Stimulated activated naive B cell treated with anti-CD40 and anti-IgM and Interleukin-4, amounts not matched to agents 10 μg/mL and 1 μg/mL and 100 μg/mL, for 72 hours (primary cell): Measurements from ENCODE around the gene SLC16A3.
A peak's percentile ranks its signal among the peaks of the same experiment; 100 is the strongest.

Source experiments
- ATAC-seq, 2 donors: fragments of 150-1000 bp; cut with Tn5 transposase; replicated peaks; 2 replicates each; pipeline ENCODE4 v1.10.0; 2021; ENCODE audit warnings: moderate library complexity in 1 of 2
- DNase-seq: peaks from one replicate; pipeline ENCODE4 v3.0.0; 2021
- H3K27ac Mint-ChIP-seq: one replicate; pipeline ENCODE4 v1.8.0; 2022; ENCODE audit warnings: mild to moderate bottlenecking, mixed read lengths
- H3K27me3 Mint-ChIP-seq, 2 donors: one replicate each; pipeline ENCODE4 v1.8.0; 2022; ENCODE audit warnings: mixed read lengths in 2 of 2
- H3K36me3 Mint-ChIP-seq, 2 donors: one replicate each; pipeline ENCODE4 v1.8.0; 2022; ENCODE audit warnings: mixed read lengths in 2 of 2, mild to moderate bottlenecking in 1 of 2
- H3K4me1 Mint-ChIP-seq, 2 donors: one replicate each; pipeline ENCODE4 v1.8.0; 2022; ENCODE audit warnings: mixed read lengths in 2 of 2, mild to moderate bottlenecking in 1 of 2
- H3K4me3 Mint-ChIP-seq, 2 donors: one replicate each; pipeline ENCODE4 v1.8.0; 2022; ENCODE audit warnings: mild to moderate bottlenecking in 2 of 2, mixed read lengths in 2 of 2, moderate library complexity in 1 of 2
- H3K9me3 Mint-ChIP-seq, 2 donors: one replicate each; pipeline ENCODE4 v1.8.0; 2022; ENCODE audit warnings: mixed read lengths in 2 of 2, mild to moderate bottlenecking in 1 of 2

SLC16A3 gene

DNA sequence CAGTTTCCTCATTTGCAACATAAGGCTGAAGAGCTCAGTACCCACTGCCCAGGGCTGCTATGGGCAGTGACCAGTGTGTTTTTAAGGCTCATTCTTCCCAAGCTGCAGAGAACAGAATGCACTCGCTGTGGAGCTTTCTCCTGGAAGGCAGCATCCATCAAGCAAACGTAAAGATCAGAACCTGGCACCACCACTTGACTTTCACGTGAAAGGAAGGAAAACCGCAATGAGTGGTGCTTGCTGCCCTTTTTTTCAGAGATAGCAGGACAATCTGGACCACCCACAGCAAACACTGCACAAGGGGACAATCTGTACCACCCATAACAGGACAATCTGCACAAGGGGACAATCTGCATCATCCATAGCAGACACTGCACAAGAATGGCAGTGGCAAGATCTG is 33.5 kb downstream of the SLC16A3 start:
- Mint-ChIP-seq H3K27ac (no peak overlapping the region), H3K27me3 (no peaks in the 10 kb centered on the region), H3K9me3 (no peaks in the 10 kb centered on the region), H3K4me3 (no peak overlapping the region), H3K36me3 (peaks cover 39 to 61% of the 10 kb centered on the region in 2 donors), H3K4me1 (peaks cover 18 to 31% of the 10 kb centered on the region in 2 donors)
- ATAC-seq (no peak), DNase-seq (no peak)

DNA sequence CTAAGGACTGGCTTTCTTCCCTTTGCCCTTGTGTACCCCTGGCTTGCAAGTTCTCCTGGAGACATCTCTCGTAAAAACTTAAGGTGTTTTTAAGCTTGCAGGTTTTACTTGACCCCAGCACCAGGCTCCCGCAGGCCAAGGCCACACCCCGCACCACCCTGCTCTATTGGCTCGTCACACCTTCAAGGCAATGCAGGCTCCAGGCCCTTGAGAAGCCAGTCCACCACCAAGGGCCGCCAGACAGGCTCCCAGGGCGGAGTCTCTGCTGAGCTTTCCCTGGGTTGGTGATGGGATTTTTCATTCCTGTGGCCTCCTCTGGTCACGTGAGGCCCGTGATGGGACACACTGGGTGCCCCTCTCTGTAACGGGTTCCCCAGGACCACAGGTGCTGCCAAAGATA is 34.8 kb downstream of the SLC16A3 start:
- Mint-ChIP-seq H3K36me3 (peaks cover 33 to 65% of the 10 kb centered on the region in 2 donors), H3K9me3 (no peaks in the 10 kb centered on the region), H3K4me1 (peaks cover 21 to 38% of the 10 kb centered on the region in 2 donors), H3K27ac (no peak overlapping the region), H3K27me3 (no peaks in the 10 kb centered on the region), H3K4me3 (no peak overlapping the region)
- ATAC-seq (no peak), DNase-seq (no peak)

DNA sequence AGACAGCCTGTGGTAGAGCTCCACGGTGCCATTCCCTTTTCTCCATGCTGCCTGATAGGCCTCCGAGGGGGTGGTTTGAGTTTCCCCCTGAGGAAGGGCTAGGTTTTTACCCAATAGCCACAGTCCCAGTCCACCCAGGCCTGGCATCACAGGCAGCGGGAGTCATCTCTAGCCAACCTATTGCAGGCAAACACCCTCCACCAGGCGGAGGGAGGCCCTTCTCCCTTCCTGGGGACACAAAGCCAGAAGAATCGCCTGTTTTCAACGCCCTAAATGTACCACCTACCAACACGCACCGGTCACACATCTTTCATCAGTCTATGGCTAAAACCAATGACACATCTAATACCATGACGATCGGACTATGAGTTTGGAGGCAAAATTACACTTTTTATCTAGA is 37.3 kb downstream of the SLC16A3 start:
- DNase-seq: no peak
- Mint-ChIP-seq H3K27me3 (no peaks in the 10 kb centered on the region), H3K4me3 (no peak overlapping the region), H3K27ac (peak overlapping the region; percentile 33), H3K4me1 (peaks cover 32 to 51% of the 10 kb centered on the region in 2 donors), H3K9me3 (no peaks in the 10 kb centered on the region), H3K36me3 (peaks cover 30 to 64% of the 10 kb centered on the region in 2 donors)
- no peak for ATAC-seq

DNA sequence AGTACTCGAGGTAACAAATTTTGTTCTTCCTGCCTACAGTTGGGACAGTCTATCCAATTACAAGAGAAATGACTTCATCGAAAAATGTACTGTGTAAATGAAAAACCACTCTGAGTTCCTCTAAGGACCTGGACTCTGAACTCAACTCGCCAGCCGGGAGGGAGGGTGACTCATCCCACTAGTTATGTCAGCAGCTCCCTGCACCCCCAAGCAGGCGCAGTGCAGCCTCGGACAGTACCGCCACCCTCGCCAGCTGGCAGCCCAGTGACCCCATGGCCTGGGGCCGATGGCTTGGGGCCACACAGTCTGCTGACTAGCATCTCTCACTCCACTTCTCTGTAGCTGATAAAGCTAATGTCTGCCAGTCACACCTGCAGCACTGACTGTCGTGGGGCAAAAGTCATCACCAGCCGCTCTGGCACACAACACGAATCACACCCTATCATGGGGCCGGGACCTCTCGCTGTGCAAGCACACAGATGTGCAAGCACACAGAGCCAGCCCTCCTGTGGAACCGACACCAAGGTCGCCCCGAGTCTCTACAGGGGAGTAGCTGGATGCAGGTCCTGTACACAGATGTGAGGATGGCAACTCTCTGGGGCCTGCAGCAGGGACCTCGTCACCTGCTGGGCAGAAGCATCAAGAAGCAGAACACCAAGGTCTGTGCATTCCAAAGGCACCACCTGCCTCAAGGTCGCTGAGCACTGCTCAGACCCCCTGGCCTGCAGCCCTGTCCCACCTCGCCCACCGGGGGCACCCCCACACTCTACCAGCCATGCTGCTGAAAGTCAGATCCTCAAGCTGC is 38.9 kb downstream of the SLC16A3 start:
- peaks cover 38 to 66% of the 10 kb centered on the region in 2 donors for H3K4me1 Mint-ChIP-seq
- peak overlapping the region in 1 of 2 donors; percentile 9 for H3K4me3 Mint-ChIP-seq
- peak overlapping the region; percentile 47 for H3K27ac Mint-ChIP-seq
- H3K9me3 Mint-ChIP-seq: no peaks in the 10 kb centered on the region
- H3K27me3 Mint-ChIP-seq: no peaks in the 10 kb centered on the region
- ATAC-seq (peak in 1 of 2 donors; percentile 29), DNase-seq (no peak)
- H3K36me3 Mint-ChIP-seq: peaks cover 30 to 54% of the 10 kb centered on the region in 2 donors

DNA sequence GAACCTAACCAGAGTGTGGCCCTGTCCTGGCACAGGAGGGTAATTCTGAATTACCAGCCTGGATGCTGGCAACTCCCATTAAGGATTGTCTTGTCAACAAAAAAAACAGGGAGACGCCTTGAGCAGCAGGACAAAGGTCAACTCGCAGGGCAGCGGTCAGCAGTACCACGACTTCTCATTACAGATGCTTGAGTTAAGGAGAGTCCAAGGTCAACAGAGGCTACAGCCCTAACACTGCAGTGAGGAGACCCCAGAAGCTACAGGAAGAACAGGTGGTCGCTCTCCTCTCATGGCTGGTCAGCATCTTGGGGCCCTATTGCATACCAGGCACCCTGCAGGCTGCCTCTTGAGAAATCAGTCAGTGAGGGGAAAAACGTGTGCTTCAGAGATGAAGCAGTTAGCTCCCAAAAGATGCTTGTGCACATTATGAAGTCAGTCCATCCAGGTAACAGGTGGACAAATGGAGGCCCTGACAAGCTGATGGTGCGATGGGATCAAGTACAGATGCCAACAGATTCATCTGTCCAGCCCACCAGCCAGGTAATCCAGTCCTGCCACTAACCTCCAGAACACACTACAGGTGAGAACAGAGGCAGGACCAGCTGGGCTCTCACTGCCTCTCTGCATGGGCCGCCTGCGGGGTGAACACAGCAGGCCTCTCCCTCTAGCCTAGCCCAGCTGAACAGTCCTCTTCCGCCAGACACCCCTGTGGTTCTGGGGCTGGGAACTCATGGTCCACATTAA is 40.5 kb downstream of the SLC16A3 start:
- H3K27me3 Mint-ChIP-seq: no peaks in the 10 kb centered on the region
- ATAC-seq (no peak), DNase-seq (no peak)
- H3K4me1 Mint-ChIP-seq: peaks cover 38 to 71% of the 10 kb centered on the region in 2 donors
- H3K27ac Mint-ChIP-seq: peak overlapping the region; percentile 47
- no peaks in the 10 kb centered on the region for H3K9me3 Mint-ChIP-seq
- H3K4me3 Mint-ChIP-seq: peak overlapping the region; percentile 8 to 32
- peaks cover 29 to 50% of the 10 kb centered on the region in 2 donors for H3K36me3 Mint-ChIP-seq

DNA sequence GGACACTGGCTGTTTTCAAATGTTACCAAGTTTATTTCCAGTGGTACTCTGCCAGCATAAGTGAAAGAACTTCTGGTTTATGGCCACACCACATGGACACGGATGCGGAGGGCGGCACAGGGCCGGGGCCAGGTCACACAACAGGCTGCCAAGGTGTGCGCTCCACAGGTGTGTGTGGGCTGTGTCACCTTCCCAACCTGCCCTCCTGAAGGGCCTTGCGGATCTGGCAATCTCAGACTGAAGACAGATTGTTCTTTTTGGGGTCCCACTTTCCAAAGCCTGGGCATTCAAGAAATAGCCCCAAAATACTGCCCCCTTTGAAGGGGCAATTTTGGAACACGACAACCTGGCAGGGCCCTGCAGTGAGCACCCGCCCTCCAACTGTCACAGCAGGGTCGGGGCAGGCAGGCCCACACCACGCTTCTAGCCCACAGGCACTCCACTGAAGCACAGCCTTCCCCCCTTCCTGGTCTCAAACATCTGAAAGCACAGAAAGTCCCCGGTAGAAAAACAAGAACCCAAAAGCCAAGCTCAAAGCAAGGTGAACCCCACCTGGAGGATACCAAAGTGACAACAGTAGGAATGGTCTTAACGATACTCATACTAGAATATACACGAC is 41.1 kb downstream of the SLC16A3 start:
- no peaks in the 10 kb centered on the region for H3K9me3 Mint-ChIP-seq
- no peaks in the 10 kb centered on the region for H3K27me3 Mint-ChIP-seq
- H3K36me3 Mint-ChIP-seq: peaks cover 23 to 47% of the 10 kb centered on the region in 2 donors
- no peak for ATAC-seq
- H3K27ac Mint-ChIP-seq: peak overlapping the region; percentile 60
- H3K4me1 Mint-ChIP-seq: peaks cover 40 to 71% of the 10 kb centered on the region in 2 donors
- DNase-seq: no peak
- H3K4me3 Mint-ChIP-seq: peak overlapping the region; percentile 31 to 32

DNA sequence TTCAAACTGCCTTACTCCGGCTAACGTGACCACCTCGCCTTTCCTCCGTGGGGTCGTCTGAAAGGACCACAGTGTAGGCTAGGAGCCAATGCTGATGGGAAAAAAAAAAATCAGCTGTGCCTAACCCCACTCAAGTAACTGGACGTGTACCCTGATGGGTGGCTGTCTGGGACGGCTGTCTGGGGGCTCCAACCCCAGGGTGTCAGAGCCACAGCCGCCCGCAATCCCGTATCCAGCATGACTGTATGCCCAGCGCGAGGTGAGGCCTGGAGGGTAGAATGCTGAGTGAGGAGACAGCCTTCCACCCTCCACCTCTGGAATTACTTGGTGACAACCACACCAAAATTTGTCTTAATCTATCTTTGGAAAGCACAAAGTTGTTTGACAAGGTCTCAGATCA is 41.8 kb downstream of the SLC16A3 start:
- DNase-seq: no peak
- peak overlapping the region; percentile 18 to 31 for H3K4me3 Mint-ChIP-seq
- peaks cover 43 to 71% of the 10 kb centered on the region in 2 donors for H3K4me1 Mint-ChIP-seq
- no peaks in the 10 kb centered on the region for H3K9me3 Mint-ChIP-seq
- peaks cover 23 to 47% of the 10 kb centered on the region in 2 donors for H3K36me3 Mint-ChIP-seq
- H3K27ac Mint-ChIP-seq: peak overlapping the region; percentile 60
- no peak for ATAC-seq
- no peaks in the 10 kb centered on the region for H3K27me3 Mint-ChIP-seq

DNA sequence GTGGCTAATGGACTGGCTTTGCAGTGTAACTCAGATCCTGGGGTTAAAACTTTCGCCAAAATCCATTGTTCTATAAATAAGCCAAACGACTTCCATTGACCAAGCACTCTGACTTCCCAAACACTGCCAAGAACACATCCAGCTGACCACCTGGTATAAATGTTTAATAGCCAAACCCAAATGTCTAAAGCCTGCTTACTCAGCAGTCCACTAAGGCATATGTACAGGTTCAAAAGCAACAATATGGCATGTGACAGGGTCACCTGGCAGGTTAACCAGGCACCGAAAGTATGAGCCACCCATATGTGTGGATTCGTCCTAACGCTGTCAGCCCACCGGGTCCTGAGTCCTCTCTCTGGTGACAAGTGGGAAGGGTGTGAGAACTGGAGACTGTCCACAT is 42.6 kb downstream of the SLC16A3 start:
- Mint-ChIP-seq H3K27me3 (no peaks in the 10 kb centered on the region), H3K9me3 (no peaks in the 10 kb centered on the region), H3K4me3 (peak overlapping the region in 1 of 2 donors; percentile 94), H3K4me1 (peaks cover 41 to 64% of the 10 kb centered on the region in 2 donors), H3K27ac (no peak overlapping the region), H3K36me3 (peaks cover 22 to 41% of the 10 kb centered on the region in 2 donors)
- DNase-seq: no peak
- ATAC-seq: no peak

DNA sequence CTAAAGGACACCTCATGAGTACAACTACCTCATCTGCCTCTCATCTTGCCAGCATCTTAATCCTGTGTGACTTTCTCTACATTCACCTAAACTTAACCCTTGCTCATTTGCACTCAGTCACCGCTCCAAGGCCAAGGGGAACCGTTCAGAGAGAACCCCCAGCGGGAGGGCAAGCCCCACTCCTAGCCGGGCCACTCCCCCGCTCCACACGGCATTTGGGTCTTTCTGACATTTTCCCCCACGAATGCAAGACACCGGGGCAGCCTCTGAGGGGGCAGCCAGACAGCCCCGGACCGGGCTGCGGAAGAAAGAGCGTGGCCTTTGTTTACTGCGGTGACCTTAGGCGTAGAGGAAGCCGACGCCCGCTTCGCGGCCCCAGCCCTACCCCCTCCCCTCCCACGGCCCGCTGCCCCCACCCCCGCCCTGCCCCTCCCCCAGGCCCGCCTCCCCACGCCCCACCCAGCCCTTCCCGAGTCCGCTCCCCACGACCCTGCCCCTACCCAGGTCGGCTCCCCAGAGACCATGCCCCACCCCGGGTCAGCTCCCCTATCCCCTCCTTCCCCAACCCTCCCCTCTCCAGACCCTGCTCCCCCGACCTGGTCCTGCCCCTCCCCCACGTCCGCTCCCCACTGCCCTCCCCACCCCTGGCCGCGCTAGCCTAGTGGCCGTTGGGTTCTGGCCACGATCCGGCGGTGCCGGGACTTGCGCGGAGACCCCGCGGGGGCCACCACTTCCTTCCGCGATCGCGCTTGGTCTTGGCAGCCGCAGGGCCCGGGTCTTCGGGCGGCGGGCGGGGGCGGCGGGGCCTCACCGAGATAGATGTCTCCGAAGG is 43.9 kb downstream of the SLC16A3 start:
- Mint-ChIP-seq H3K27me3 (no peaks in the 10 kb centered on the region), H3K4me1 (peaks cover 36 to 51% of the 10 kb centered on the region in 2 donors)
- peak; percentile 35 for DNase-seq

DNA sequence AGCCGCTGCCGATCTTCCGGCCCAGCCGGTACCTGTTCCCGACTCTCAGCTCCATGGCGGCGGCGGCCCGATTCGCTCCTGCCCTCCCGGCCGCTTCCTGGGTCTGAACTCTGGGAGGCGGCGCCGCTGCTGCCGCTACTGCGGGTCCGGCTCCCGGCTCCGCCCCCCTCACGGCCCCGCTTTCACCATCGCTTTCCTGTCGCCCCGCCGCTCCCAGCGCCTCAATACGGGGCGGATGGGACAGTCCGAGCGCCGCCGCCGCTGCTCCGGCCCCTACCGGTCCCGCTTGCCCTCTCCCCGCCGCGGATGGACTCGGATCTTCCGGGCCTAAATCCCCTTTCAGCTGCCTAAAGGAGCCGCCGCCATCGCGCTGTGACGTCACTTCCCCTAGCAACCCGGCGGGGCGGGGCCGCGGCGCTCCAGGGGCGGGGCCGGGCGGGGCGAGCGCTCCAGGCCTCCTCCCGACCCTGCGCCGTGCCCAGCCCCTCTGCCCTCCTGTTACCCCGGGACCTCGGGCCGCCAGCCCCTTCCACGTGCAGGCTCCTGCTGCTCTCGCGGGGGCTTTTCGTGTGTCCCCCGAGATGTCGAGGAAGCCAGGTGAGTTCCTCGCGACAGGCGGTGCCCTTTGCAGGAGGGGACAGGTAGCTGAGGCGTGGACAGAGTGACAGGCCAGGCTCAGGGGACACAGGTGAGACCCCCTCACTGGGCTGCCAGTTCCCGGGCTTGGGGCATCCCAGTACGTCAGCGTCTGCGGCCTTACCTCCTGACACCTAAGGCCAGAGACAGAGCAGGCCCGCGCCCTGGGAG is 44.7 kb downstream of the SLC16A3 start, which contains the start of gene CSNK1D:
CSNK1D (minus strand) TSS at position 374 of the 807 bp plus-strand sequence; CDS start at position 55, 319 bp downstream.
- Mint-ChIP-seq H3K4me3 (peak within 1 kb of the TSS; percentile 92 to 94), H3K9me3 (no peaks in the 10 kb centered on the region), H3K27me3 (peaks cover 0 to 3% of the 10 kb centered on the region in 2 donors), H3K27ac (peak within 1 kb of the TSS; percentile 99), H3K4me1 (peaks cover 31 to 43% of the 10 kb centered on the region in 2 donors), H3K36me3 (peaks cover 17 to 25% of the 10 kb centered on the region in 2 donors)
- DNase-seq (peak; percentile 85), ATAC-seq (peak; percentile 89 to 90)

More for the DNA sequence above, 43.9 kb downstream of the SLC16A3 start:
- peak overlapping the region; percentile 92 to 94 for H3K4me3 Mint-ChIP-seq
- H3K36me3 Mint-ChIP-seq: peaks cover 17 to 31% of the 10 kb centered on the region in 2 donors
- ATAC-seq: peak; percentile 57 to 67
- H3K9me3 Mint-ChIP-seq: no peaks in the 10 kb centered on the region
- peak overlapping the region; percentile 99 for H3K27ac Mint-ChIP-seq

DNA sequence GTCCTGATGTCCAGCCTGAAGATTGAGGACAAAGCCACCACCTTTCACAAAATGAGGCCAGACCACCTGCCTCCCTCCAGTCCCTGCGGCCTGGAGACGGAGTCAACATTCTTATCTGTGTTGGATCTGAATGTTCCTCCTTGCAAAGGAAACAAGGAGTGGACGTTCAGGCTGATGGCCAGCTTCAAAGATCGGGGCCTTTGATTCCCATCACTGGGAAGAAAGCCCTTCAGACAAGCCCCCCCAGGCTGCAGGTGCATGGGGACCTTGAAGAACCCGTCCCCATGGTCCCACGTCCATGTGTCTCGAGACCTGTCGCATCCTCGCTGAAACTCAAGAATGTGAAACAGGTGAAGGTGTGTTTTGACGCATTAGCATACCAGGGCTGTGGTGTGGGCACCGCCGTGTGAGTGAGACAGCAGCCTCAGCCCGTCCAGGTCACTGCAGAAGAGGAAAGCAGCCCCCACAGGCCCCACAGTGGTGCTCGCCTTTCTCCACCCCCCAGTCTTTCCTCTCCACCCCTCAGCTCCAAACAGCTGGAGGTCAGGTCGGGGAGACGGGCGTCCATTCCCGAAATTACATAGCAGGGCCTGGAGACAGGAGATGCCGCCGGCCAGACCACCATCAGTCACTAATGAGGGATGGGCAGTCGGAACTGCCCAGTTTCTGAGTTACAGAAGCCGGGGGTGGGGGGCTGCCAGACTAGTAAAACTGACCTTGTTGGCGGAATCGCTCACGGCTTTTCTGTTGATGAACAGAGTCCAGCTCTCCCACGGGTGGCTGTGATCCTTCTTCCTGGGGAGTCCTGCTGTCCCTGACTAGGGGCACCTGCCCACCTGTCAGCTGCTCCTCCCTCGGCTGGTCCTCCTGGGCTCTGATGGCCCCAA is 45.5 kb downstream of the SLC16A3 start:
- peaks cover 0 to 3% of the 10 kb centered on the region in 2 donors for H3K27me3 Mint-ChIP-seq
- H3K27ac Mint-ChIP-seq: peak overlapping the region; percentile 52
- H3K4me1 Mint-ChIP-seq: peaks cover 25 to 39% of the 10 kb centered on the region in 2 donors
- no peak for DNase-seq
- peaks cover 14 to 19% of the 10 kb centered on the region in 2 donors for H3K36me3 Mint-ChIP-seq
- ATAC-seq: no peak
- no peaks in the 10 kb centered on the region for H3K9me3 Mint-ChIP-seq
- H3K4me3 Mint-ChIP-seq: peak overlapping the region; percentile 92 to 94

DNA sequence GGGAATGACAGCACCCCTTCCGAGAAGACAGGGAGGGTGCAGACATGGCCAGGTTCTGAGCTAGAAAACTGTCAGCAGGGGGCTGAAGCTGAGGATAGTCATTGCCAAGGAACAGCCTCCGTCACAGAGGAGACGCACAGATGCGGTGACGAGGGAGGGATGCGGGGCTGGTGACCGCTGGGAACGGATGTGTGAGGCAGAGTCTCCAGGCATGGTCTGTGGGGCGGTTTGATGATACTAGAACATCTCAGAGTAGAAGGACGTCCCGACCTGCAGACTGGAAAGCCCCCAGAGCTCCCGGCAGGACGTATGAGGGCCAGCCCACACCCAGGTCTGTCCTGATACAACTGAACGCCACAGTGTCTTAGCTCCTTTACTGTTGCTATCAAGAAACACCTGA is 46.5 kb downstream of the SLC16A3 start:
- H3K9me3 Mint-ChIP-seq: no peaks in the 10 kb centered on the region
- DNase-seq (no peak), ATAC-seq (no peak)
- H3K4me3 Mint-ChIP-seq: no peak overlapping the region
- peaks cover 6 to 10% of the 10 kb centered on the region in 2 donors for H3K36me3 Mint-ChIP-seq
- H3K27ac Mint-ChIP-seq: no peak overlapping the region
- peaks cover 17 to 30% of the 10 kb centered on the region in 2 donors for H3K4me1 Mint-ChIP-seq
- peaks cover 0 to 3% of the 10 kb centered on the region in 2 donors for H3K27me3 Mint-ChIP-seq
